HCT116 (cell line): ENCODE data around the gene ARL15. TPM values are rescaled to one million over a fixed set of nuclear protein-coding genes. Genes with fewer than 3 reads are reported as not detected.

Source experiments
- ATAC-seq: fragments of 200-7000 bp; cut with Tn5 transposase; 2 replicates; pipeline ENCODE4 v1.9.1; 2020; ENCODE audit warnings: mild to moderate bottlenecking, moderate library complexity
- BruUV-seq: library from RNA; stranded (reverse); fragments of 400-500 nt; replicated peaks from 2 replicates; lab custom pipeline; 2021; lab: Mats Ljungman, UMichigan
- CTCF ChIA-PET: fragments of 300-600 bp; sonication (Branson Sonifier 250); formaldehyde crosslinking; loops from one replicate; lab custom pipeline; 2021; ENCODE audit warnings: antibody characterized with exemption; lab: Charles Lee
- POLR2A ChIA-PET: fragments of 300-600, 350-600 bp; sonication (Branson Sonifier 250); formaldehyde crosslinking; loops from one replicate; lab custom pipeline; 2021; ENCODE audit warnings: antibody characterized with exemption; lab: Charles Lee
- RAD21 ChIA-PET, 2 experiments: fragments of 300-600 bp; sonication (Branson Sonifier 250); formaldehyde crosslinking; loops; one replicate each; lab custom pipeline; 2023; ENCODE audit warnings: low total read pairs in 2 of 2; ENCODE audit not compliant: uncharacterized antibody in 2 of 2, unreplicated experiment in 2 of 2, low non-redundant PET in 1 of 2; lab: Charles Lee
- DNase-seq: peaks from one replicate; pipeline ENCODE4 v3.0.0-alpha.2; 2010; ENCODE audit warnings: low read depth, low spot score
- H2AFZ ChIP-seq: fragments of 200-600 bp; shearing (Covaris generic), sonication (generic); 2 replicates; pipeline ENCODE4 v1.6.1; 2017; ENCODE audit warnings: low read depth, mixed run types, mixed read lengths, antibody characterized with exemption, low read length; ENCODE audit not compliant: poor library complexity, severe bottlenecking
- H3K27ac ChIP-seq: 2 replicates; pipeline ENCODE4 v1.5.1; 2012; ENCODE audit warnings: low read depth, low read length
- H3K27me3 ChIP-seq: fragments of 200-600 bp; sonication (generic); 2 replicates; pipeline ENCODE4 v1.6.1; 2016; ENCODE audit warnings: mixed run types, low read length, mixed read lengths; ENCODE audit not compliant: insufficient read depth
- H3K36me3 ChIP-seq, 2 experiments: fragments of 200-500 bp in 1 of 2; fragments of 200-600 bp in 1 of 2; sonication (Bioruptor generic) in 1 of 2; sonication (generic) in 1 of 2; 2 replicates each; pipeline versions ENCODE4 v1.5.1 to v1.6.1; 2014 to 2016; ENCODE audit warnings: low read length in 2 of 2, inconsistent platforms in 1 of 2, mixed read lengths in 1 of 2, mixed run types in 1 of 2; ENCODE audit not compliant: insufficient read depth in 2 of 2, control insufficient read depth in 1 of 2
- H3K4me1 ChIP-seq, 2 experiments: fragments of 200-600 bp in 1 of 2; sonication (generic) in 1 of 2; 2 replicates each; pipeline versions ENCODE4 v1.5.1 to v1.6.1; 2012 to 2017; ENCODE audit warnings: low read length in 2 of 2, inconsistent platforms in 1 of 2, mild to moderate bottlenecking in 1 of 2, mixed read lengths in 1 of 2, mixed run types in 1 of 2, moderate library complexity in 1 of 2; ENCODE audit not compliant: insufficient read depth in 2 of 2, control insufficient read depth in 1 of 2
- H3K4me2 ChIP-seq: fragments of 200-600 bp; sonication (generic); 2 replicates; pipeline ENCODE4 v1.6.1; 2017; ENCODE audit warnings: mixed run types, low read length, mixed read lengths
- H3K4me3 ChIP-seq, 2 experiments: fragments of 200-600 bp in 1 of 2; sonication (generic) in 1 of 2; replicated peaks in 1 of 2; 2 replicates each; pipeline ENCODE4 v1.5.1; 2011 to 2016; ENCODE audit warnings: low read length in 2 of 2, control low read depth in 1 of 2, low read depth in 1 of 2, mild to moderate bottlenecking in 1 of 2, mixed read lengths in 1 of 2, mixed run types in 1 of 2
- H3K79me2 ChIP-seq: fragments of 200-600 bp; sonication (generic); 2 replicates; pipeline ENCODE4 v1.6.1; 2017; ENCODE audit warnings: mild to moderate bottlenecking, mixed run types, low read length, moderate library complexity, mixed read lengths; ENCODE audit not compliant: insufficient read depth
- H3K9ac ChIP-seq: fragments of 200-600 bp; sonication (generic); 2 replicates; pipeline ENCODE4 v1.6.1; 2016; ENCODE audit warnings: low read length, mixed read lengths
- H3K9me2 ChIP-seq: fragments of 200-600 bp; sonication (generic), shearing (Covaris generic); 2 replicates; pipeline ENCODE4 v1.6.1; 2017; ENCODE audit warnings: mixed run types, mild to moderate bottlenecking, moderate library complexity; ENCODE audit not compliant: insufficient read depth
- H3K9me3 ChIP-seq, 2 experiments: fragments of 200-500 bp in 1 of 2; fragments of 200-600 bp in 1 of 2; sonication (Bioruptor generic) in 1 of 2; sonication (generic) in 1 of 2; 2 replicates each; pipeline ENCODE4 v1.6.1; 2014 to 2017; ENCODE audit warnings: low read length in 2 of 2, mixed read lengths in 2 of 2, inconsistent platforms in 1 of 2, low read depth in 1 of 2, mild to moderate bottlenecking in 1 of 2, mixed run types in 1 of 2, moderate library complexity in 1 of 2; ENCODE audit not compliant: control insufficient read depth in 1 of 2, insufficient read depth in 1 of 2
- H4K20me1 ChIP-seq: fragments of 200-600 bp; sonication (generic), shearing (Covaris generic); 2 replicates; pipeline ENCODE4 v1.6.1; 2017; ENCODE audit warnings: mixed run types, mild to moderate bottlenecking, moderate library complexity; ENCODE audit not compliant: insufficient read depth
- CEBPB ChIP-seq: IDR thresholded peaks from 2 replicates; pipeline ENCODE4 v1.6.1; 2012; ENCODE audit warnings: low read depth
- EGR1 ChIP-seq: IDR thresholded peaks from 2 replicates; pipeline ENCODE4 v1.6.1; 2012; ENCODE audit warnings: low read depth
- ELF1 ChIP-seq: IDR thresholded peaks from 2 replicates; pipeline ENCODE4 v1.6.1; 2012; ENCODE audit warnings: low read depth, borderline replicate concordance
- EZH2 ChIP-seq: fragments of 200-600 bp; sonication (generic); IDR thresholded peaks from 2 replicates; pipeline ENCODE4 v1.6.1; 2017; ENCODE audit warnings: antibody characterized with exemption, mixed run types
- EZH2phosphoT487 ChIP-seq: fragments of 200-600 bp; IDR thresholded peaks from 2 replicates; pipeline ENCODE4 v1.6.1; 2018; ENCODE audit warnings: antibody characterized with exemption, borderline replicate concordance
- FOSL1 ChIP-seq: IDR thresholded peaks from 2 replicates; pipeline ENCODE4 v1.6.1; 2012; ENCODE audit warnings: low read depth
- JUND ChIP-seq: IDR thresholded peaks from 2 replicates; pipeline ENCODE4 v1.6.1; 2012
- POLR2AphosphoS5 ChIP-seq: IDR thresholded peaks from 2 replicates; pipeline ENCODE4 v1.6.1; 2011; ENCODE audit warnings: mild to moderate bottlenecking, low read depth, low read length, moderate library complexity
- RAD21 ChIP-seq: IDR thresholded peaks from 2 replicates; pipeline ENCODE4 v1.6.1; 2012; ENCODE audit warnings: low read depth, mild to moderate bottlenecking
- SIN3A ChIP-seq: IDR thresholded peaks from 2 replicates; pipeline ENCODE4 v1.6.1; 2012; ENCODE audit warnings: low read depth
- SP1 ChIP-seq: IDR thresholded peaks from 2 replicates; pipeline ENCODE4 v1.6.1; 2012; ENCODE audit warnings: low read depth
- YY1 ChIP-seq: IDR thresholded peaks from 2 replicates; pipeline ENCODE4 v1.6.1; 2011; ENCODE audit warnings: low read length, low read depth, moderate library complexity, mild to moderate bottlenecking; ENCODE audit not compliant: insufficient replicate concordance; ENCODE audit errors: extremely low read depth
- ZFX ChIP-seq: fragments of 450-650 bp; IDR thresholded peaks from 2 replicates; pipeline ENCODE4 v1.6.1; 2017
- ZNF274 ChIP-seq: fragments of 200-500 bp; sonication (Bioruptor generic); IDR thresholded peaks from 2 replicates; pipeline ENCODE4 v1.6.1; 2014; ENCODE audit warnings: mild to moderate bottlenecking, low read depth, low read length, inconsistent platforms
- intact Hi-C: fragments of 100-400 bp; cut with micrococcal nuclease; formaldehyde crosslinking; loops from 2 replicates; pipeline ENCODE4 v1.10.0; 2022
- total RNA-seq: library from RNA; stranded (reverse); gene quantifications from one replicate; pipeline ENCODE4 v1.2.1, GENCODE V29; 2021; ENCODE audit not compliant: unreplicated experiment
- TF ChIP-seq, protein P1 (sequence below): IDR thresholded peaks from 2 replicates; pipeline ENCODE4 v1.6.1; 2012
- TF ChIP-seq, protein P2 (sequence below): IDR thresholded peaks from 2 replicates; pipeline ENCODE4 v1.6.1; 2012
- TF ChIP-seq, protein P3 (sequence below): IDR thresholded peaks from 2 replicates; pipeline ENCODE4 v1.6.1; 2012; ENCODE audit warnings: low read depth
- TF ChIP-seq, protein P4 (sequence below), 3 experiments: fragments of 200-600 bp in 1 of 3; sonication (generic) in 1 of 3; IDR thresholded peaks in 2 of 3; conservative IDR thresholded peaks in 1 of 3; 2 replicates each; pipeline ENCODE4 v1.5.1; 2012 to 2017; ENCODE audit warnings: low read depth in 2 of 3, low read length in 2 of 3, antibody characterized with exemption in 1 of 3, borderline replicate concordance in 1 of 3, control low read depth in 1 of 3, mild to moderate bottlenecking in 1 of 3, mixed read lengths in 1 of 3, mixed run types in 1 of 3, moderate library complexity in 1 of 3; ENCODE audit not compliant: insufficient read depth in 1 of 3
- TF ChIP-seq, protein P5 (sequence below): IDR thresholded peaks from 2 replicates; pipeline ENCODE4 v1.6.1; 2011; ENCODE audit warnings: mild to moderate bottlenecking, low read length, moderate library complexity; ENCODE audit not compliant: insufficient replicate concordance; ENCODE audit errors: extremely low read depth

Gene ARL15
- total RNA-seq, 1 experiment from 2014 or later: 15.0 TPM

DNA sequence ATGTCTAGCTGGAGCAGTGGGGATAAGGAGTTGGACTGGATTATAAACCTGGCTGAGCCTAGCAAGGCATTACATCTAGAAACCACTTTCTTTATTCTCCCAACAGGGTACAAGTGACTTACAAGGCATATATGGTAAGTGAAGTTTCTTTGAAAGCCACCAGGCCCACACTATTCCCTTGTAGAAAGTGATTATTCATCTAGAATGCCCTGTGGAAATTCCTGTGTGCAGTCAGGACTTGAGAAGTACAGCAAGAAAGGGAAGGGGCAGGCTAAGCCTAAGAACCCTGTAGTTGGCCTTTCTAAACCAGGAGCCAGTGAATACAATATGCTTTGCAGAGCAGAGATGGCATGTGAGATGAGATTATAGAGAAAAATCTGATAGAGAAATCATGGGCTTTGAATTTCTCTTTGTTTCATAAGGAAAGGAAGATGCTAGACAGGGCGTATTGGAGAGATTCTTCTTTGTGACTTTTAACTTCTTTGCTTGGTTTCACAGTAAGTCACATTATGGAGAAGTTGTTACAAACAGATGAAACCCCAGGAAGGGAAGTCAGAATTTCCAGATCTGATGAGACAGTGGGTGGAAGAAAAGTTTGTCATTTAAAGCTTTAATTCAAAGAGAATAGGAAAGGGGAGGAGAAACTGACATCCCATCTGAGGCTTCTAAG is 428.2 kb downstream of the ARL15 start:
- no peak overlapping the region for H2AFZ ChIP-seq
- no peaks in the 10 kb centered on the region for H3K9me2 ChIP-seq
- no peak overlapping the region for H3K4me3 ChIP-seq
- no peak for TF ChIP-seq CEBPB
- no peak for TF ChIP-seq EZH2
- TF ChIP-seq, protein P1, sequence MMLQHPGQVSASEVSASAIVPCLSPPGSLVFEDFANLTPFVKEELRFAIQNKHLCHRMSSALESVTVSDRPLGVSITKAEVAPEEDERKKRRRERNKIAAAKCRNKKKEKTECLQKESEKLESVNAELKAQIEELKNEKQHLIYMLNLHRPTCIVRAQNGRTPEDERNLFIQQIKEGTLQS: no peak
- TF ChIP-seq, protein P2, sequence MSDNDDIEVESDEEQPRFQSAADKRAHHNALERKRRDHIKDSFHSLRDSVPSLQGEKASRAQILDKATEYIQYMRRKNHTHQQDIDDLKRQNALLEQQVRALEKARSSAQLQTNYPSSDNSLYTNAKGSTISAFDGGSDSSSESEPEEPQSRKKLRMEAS: no peak
- TF ChIP-seq FOSL1: no peak
- no peak for TF ChIP-seq ELF1
- TF ChIP-seq ZFX: no peak
- TF ChIP-seq, protein P3, sequence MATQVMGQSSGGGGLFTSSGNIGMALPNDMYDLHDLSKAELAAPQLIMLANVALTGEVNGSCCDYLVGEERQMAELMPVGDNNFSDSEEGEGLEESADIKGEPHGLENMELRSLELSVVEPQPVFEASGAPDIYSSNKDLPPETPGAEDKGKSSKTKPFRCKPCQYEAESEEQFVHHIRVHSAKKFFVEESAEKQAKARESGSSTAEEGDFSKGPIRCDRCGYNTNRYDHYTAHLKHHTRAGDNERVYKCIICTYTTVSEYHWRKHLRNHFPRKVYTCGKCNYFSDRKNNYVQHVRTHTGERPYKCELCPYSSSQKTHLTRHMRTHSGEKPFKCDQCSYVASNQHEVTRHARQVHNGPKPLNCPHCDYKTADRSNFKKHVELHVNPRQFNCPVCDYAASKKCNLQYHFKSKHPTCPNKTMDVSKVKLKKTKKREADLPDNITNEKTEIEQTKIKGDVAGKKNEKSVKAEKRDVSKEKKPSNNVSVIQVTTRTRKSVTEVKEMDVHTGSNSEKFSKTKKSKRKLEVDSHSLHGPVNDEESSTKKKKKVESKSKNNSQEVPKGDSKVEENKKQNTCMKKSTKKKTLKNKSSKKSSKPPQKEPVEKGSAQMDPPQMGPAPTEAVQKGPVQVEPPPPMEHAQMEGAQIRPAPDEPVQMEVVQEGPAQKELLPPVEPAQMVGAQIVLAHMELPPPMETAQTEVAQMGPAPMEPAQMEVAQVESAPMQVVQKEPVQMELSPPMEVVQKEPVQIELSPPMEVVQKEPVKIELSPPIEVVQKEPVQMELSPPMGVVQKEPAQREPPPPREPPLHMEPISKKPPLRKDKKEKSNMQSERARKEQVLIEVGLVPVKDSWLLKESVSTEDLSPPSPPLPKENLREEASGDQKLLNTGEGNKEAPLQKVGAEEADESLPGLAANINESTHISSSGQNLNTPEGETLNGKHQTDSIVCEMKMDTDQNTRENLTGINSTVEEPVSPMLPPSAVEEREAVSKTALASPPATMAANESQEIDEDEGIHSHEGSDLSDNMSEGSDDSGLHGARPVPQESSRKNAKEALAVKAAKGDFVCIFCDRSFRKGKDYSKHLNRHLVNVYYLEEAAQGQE: no peak
- no peak for TF ChIP-seq SIN3A
- TF ChIP-seq SP1: no peak
- TF ChIP-seq EGR1: no peak
- TF ChIP-seq JUND: no peak
- TF ChIP-seq, protein P4, sequence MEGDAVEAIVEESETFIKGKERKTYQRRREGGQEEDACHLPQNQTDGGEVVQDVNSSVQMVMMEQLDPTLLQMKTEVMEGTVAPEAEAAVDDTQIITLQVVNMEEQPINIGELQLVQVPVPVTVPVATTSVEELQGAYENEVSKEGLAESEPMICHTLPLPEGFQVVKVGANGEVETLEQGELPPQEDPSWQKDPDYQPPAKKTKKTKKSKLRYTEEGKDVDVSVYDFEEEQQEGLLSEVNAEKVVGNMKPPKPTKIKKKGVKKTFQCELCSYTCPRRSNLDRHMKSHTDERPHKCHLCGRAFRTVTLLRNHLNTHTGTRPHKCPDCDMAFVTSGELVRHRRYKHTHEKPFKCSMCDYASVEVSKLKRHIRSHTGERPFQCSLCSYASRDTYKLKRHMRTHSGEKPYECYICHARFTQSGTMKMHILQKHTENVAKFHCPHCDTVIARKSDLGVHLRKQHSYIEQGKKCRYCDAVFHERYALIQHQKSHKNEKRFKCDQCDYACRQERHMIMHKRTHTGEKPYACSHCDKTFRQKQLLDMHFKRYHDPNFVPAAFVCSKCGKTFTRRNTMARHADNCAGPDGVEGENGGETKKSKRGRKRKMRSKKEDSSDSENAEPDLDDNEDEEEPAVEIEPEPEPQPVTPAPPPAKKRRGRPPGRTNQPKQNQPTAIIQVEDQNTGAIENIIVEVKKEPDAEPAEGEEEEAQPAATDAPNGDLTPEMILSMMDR (IDR thresholded peaks at IDR 0.05 in 2 of 3, conservative IDR thresholded peaks at IDR 0.05 in 1 of 3; ENCODE audit: borderline replicate concordance in 1 of 3, insufficient read depth in 1 of 3, low read depth in 2 of 3, low read length in 2 of 3): no peak
- no peak for TF ChIP-seq ZNF274
- TF ChIP-seq RAD21: no peak
- TF ChIP-seq POLR2AphosphoS5: no peak
- TF ChIP-seq, protein P5, sequence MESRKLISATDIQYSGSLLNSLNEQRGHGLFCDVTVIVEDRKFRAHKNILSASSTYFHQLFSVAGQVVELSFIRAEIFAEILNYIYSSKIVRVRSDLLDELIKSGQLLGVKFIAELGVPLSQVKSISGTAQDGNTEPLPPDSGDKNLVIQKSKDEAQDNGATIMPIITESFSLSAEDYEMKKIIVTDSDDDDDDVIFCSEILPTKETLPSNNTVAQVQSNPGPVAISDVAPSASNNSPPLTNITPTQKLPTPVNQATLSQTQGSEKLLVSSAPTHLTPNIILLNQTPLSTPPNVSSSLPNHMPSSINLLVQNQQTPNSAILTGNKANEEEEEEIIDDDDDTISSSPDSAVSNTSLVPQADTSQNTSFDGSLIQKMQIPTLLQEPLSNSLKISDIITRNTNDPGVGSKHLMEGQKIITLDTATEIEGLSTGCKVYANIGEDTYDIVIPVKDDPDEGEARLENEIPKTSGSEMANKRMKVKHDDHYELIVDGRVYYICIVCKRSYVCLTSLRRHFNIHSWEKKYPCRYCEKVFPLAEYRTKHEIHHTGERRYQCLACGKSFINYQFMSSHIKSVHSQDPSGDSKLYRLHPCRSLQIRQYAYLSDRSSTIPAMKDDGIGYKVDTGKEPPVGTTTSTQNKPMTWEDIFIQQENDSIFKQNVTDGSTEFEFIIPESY: no peak
- TF ChIP-seq YY1: no peak
- TF ChIP-seq EZH2phosphoT487: no peak
- H3K79me2 ChIP-seq: no peaks in the 10 kb centered on the region
- no peak overlapping the region for H3K27ac ChIP-seq
- no peaks in the 10 kb centered on the region for H3K27me3 ChIP-seq
- BruUV-seq: no TSS peak
- H3K36me3 ChIP-seq: no peaks in the 10 kb centered on the region
- ChIA-PET CTCF (no interaction called here), RAD21 (no interaction called here), POLR2A (no interaction called here)
- no peaks in the 10 kb centered on the region for H3K4me1 ChIP-seq
- DNase-seq (no peak), ATAC-seq (no peak)
- H3K9me3 ChIP-seq: no peaks in the 10 kb centered on the region
- no peak overlapping the region for H3K4me2 ChIP-seq
- H4K20me1 ChIP-seq: no peaks in the 10 kb centered on the region
- intact Hi-C loops: no loop called here
- H3K9ac ChIP-seq: no peak overlapping the region
